Endothelial cell of umbilical vein (primary cell): ENCODE results near the gene SH2D3C. TPM values are rescaled to one million over a fixed set of nuclear protein-coding genes. Genes with fewer than 3 reads are reported as not detected.

Experiments
- BruUV-seq: library from RNA; stranded (reverse); fragments of 400-500 nt; replicated peaks from 2 replicates; lab custom pipeline; 2021; lab: Mats Ljungman, UMichigan
- CTCF ChIA-PET: fragments of 300-600, 350-600 bp; sonication (Branson Sonifier 250); formaldehyde crosslinking; loops from one replicate; lab custom pipeline; 2021; ENCODE audit warnings: antibody characterized with exemption, inconsistent platforms; lab: Charles Lee
- POLR2A ChIA-PET: fragments of 300-600, 350-600 bp; sonication (Branson Sonifier 250); formaldehyde crosslinking; loops from one replicate; lab custom pipeline; 2021; ENCODE audit warnings: antibody characterized with exemption, inconsistent platforms; lab: Charles Lee
- DNase-seq: peaks from one replicate; pipeline ENCODE4 v3.0.0-alpha.2; 2011; ENCODE audit warnings: low read depth, low spot score
- FAIRE-seq: peaks from 2 replicates; lab custom pipeline; 2011; peaks lifted over from hg19 to GRCh38; lab: Jason Lieb, UNC
- H2AFZ ChIP-seq: 2 replicates; pipeline ENCODE4 v1.6.0; 2012; ENCODE audit warnings: low read depth, low read length, control low read depth, inconsistent platforms
- H3K27ac ChIP-seq: 2 replicates; pipeline ENCODE4 v1.5.1; 2011; ENCODE audit warnings: low read depth, mild to moderate bottlenecking, control low read depth, low read length, moderate library complexity; ENCODE audit not compliant: insufficient read depth
- H3K27me3 ChIP-seq, 2 experiments: 2 replicates each; pipeline versions ENCODE4 v1.6.0 to v1.6.1; 2011; ENCODE audit warnings: low read length in 2 of 2, mixed read lengths in 1 of 2; ENCODE audit not compliant: control insufficient read depth in 2 of 2, insufficient read depth in 2 of 2
- H3K36me3 ChIP-seq, 2 experiments: 2 replicates in 1 of 2; 3 replicates in 1 of 2; pipeline ENCODE4 v1.5.1; 2011; ENCODE audit warnings: low read length in 2 of 2, mild to moderate bottlenecking in 1 of 2, moderate library complexity in 1 of 2; ENCODE audit not compliant: control insufficient read depth in 2 of 2, insufficient read depth in 2 of 2; ENCODE audit errors: extremely low read depth in 1 of 2
- H3K4me1 ChIP-seq: 3 replicates; pipeline ENCODE4 v1.5.1; 2011; ENCODE audit warnings: mild to moderate bottlenecking, low read length; ENCODE audit not compliant: control insufficient read depth, insufficient read depth; ENCODE audit errors: extremely low read depth
- H3K4me2 ChIP-seq: 2 replicates; pipeline ENCODE4 v1.6.1; 2011; ENCODE audit warnings: low read length, control low read depth, mixed read lengths; ENCODE audit not compliant: insufficient read depth
- H3K4me3 ChIP-seq, 3 experiments: fragments of 200-600 bp in 1 of 3; sonication (generic), shearing (Covaris generic) in 1 of 3; replicated peaks in 1 of 3; 2 replicates each; pipeline ENCODE4 v1.5.1; 2011 to 2016; ENCODE audit warnings: control low read depth in 3 of 3, low read length in 3 of 3, mild to moderate bottlenecking in 2 of 3, inconsistent platforms in 1 of 3, low read depth in 1 of 3, moderate library complexity in 1 of 3; ENCODE audit not compliant: insufficient read depth in 1 of 3
- H3K79me2 ChIP-seq: 2 replicates; pipeline ENCODE4 v1.6.0; 2012; ENCODE audit warnings: low read length, inconsistent platforms; ENCODE audit not compliant: control insufficient read depth, insufficient read depth
- H3K9ac ChIP-seq: replicated peaks from 2 replicates; pipeline ENCODE3; 2011; ENCODE audit warnings: low read length, control low read depth; ENCODE audit not compliant: insufficient read depth; ENCODE audit errors: extremely low read depth
- H3K9me1 ChIP-seq: replicated peaks from 3 replicates; pipeline ENCODE4 v1.6.0; 2011; ENCODE audit warnings: mild to moderate bottlenecking, low read length; ENCODE audit not compliant: control insufficient read depth, insufficient read depth; ENCODE audit errors: extremely low read depth
- H3K9me3 ChIP-seq: replicated peaks from 2 replicates; pipeline ENCODE4 v1.5.1; 2012; ENCODE audit warnings: low read length, inconsistent platforms; ENCODE audit not compliant: control insufficient read depth, insufficient read depth
- H4K20me1 ChIP-seq: replicated peaks from 2 replicates; pipeline ENCODE3; 2011; ENCODE audit warnings: mild to moderate bottlenecking, low read length; ENCODE audit not compliant: control insufficient read depth, insufficient read depth; ENCODE audit errors: extremely low read depth
- EZH2 ChIP-seq: IDR thresholded peaks from 2 replicates; pipeline ENCODE4 v1.6.1; 2012; ENCODE audit warnings: borderline replicate concordance, low read depth, mild to moderate bottlenecking, moderate library complexity, low read length, inconsistent platforms; ENCODE audit not compliant: severe bottlenecking
- FOS ChIP-seq: IDR thresholded peaks from 2 replicates; pipeline ENCODE4 v1.6.1; 2011; ENCODE audit warnings: mild to moderate bottlenecking, low read length, moderate library complexity, borderline replicate concordance; ENCODE audit not compliant: insufficient read depth
- GATA2 ChIP-seq: IDR thresholded peaks from 2 replicates; pipeline ENCODE4 v1.7.0; 2011; ENCODE audit warnings: low read depth, mild to moderate bottlenecking, moderate library complexity, mixed read lengths, low read length; ENCODE audit not compliant: insufficient read length, insufficient read depth
- JUN ChIP-seq: IDR thresholded peaks from 2 replicates; pipeline ENCODE4 v1.6.1; 2011; ENCODE audit warnings: borderline replicate concordance, low read depth; ENCODE audit not compliant: insufficient read length, insufficient read depth
- MYC ChIP-seq: IDR thresholded peaks from one replicate; pipeline ENCODE4 v1.6.1; 2011; ENCODE audit warnings: mild to moderate bottlenecking, low read depth, low read length
- POLR2A ChIP-seq: IDR thresholded peaks from 2 replicates; pipeline ENCODE4 v1.6.1; 2012; ENCODE audit warnings: low read depth, mild to moderate bottlenecking, control low read depth, low read length
- POLR2AphosphoS5 ChIP-seq: IDR thresholded peaks from 2 replicates; pipeline ENCODE4 v1.6.1; 2012; ENCODE audit warnings: low read depth, mild to moderate bottlenecking, control low read depth, low read length, moderate library complexity; ENCODE audit not compliant: insufficient read depth
- dilution Hi-C: fragments of 300-500 bp; cut with MboI; formaldehyde crosslinking; loops from one replicate; pipeline ENCODE4 v1.15.0; 2019; ENCODE audit warnings: low sequenced_read_pairs; ENCODE audit not compliant: extremely low pct_ligation_motif_present
- intact Hi-C: fragments of 100-400 bp; cut with micrococcal nuclease; formaldehyde crosslinking; loops from one replicate; pipeline ENCODE4 v1.10.0; 2022
- polyA plus RNA-seq, 4 experiments: library from polyadenylated mRNA; depleted of rRNA in 3 of 4; stranded (reverse) in 3 of 4; unstranded in 1 of 4; fragments of >200 nt; gene quantifications; 2 replicates each; pipeline versions ENCODE4 v1.2.1 to v1.2.3, GENCODE V29; 2011 to 2012; ENCODE audit warnings: missing spikeins in 1 of 4
- total RNA-seq: library from RNA; stranded (reverse); gene quantifications from 2 replicates; pipeline ENCODE4 v1.2.3, GENCODE V29; 2021
- TF ChIP-seq, protein P1 (sequence below), 2 donors: IDR thresholded peaks; 1 replicate in 1 of 2; 2 replicates in 1 of 2; pipeline ENCODE4 v1.5.1; 2011; ENCODE audit warnings: low read length in 2 of 2, mild to moderate bottlenecking in 2 of 2, moderate library complexity in 2 of 2, control low read depth in 1 of 2, inconsistent platforms in 1 of 2, low read depth in 1 of 2; ENCODE audit not compliant: insufficient read depth in 1 of 2; ENCODE audit errors: extremely low read depth in 1 of 2
- TF ChIP-seq, protein P2 (sequence below): IDR thresholded peaks from 2 replicates; pipeline ENCODE4 v1.6.1; 2011; ENCODE audit not compliant: insufficient read depth, insufficient read length

SH2D3C gene
- total and polyA plus RNA-seq, 2 donors (not counting 3 experiments of a cell fraction or from before 2014, with no cell fraction given), result 95.0 to 173 TPM

DNA sequence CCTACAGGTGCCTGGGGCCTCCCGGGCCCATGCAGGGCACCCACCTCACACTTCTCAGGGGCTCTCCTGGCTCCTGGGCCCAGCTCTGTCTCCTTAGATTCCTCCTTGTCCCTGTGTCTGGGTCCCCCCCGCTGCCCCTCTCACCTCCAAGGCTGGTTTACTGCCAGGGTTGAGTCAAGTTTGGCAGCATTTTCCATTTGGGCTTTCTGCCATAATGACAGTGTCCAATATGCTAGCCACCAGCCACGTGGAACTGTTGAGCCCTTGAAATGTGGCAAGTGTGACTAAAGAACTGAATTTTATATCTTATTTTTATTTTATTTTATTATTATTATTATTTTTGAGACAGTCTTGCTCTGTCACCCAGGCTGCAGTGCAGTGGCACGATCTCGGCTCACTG is 60.7 kb downstream of the SH2D3C start:
- H3K27me3 ChIP-seq, result no peaks in the 10 kb centered on the region
- peaks cover 5% of the 10 kb centered on the region for H3K4me1 ChIP-seq
- no peaks in the 10 kb centered on the region for H3K9me1 ChIP-seq
- H3K4me3 ChIP-seq, result no peak overlapping the region
- H3K79me2 ChIP-seq, result peaks cover 5% of the 10 kb centered on the region
- DNase-seq (no peak), FAIRE-seq (no peak)
- H3K27ac ChIP-seq, result no peak overlapping the region
- BruUV-seq, result no TSS peak
- dilution Hi-C loops, result no loop called here
- no peak overlapping the region for H3K9ac ChIP-seq
- no peaks in the 10 kb centered on the region for H3K36me3 ChIP-seq
- TF ChIP-seq POLR2AphosphoS5 (no peak), MYC (no peak), GATA2 (no peak), EZH2 (no peak), JUN (no peak), FOS (no peak), POLR2A (no peak)
- TF ChIP-seq, protein P1, sequence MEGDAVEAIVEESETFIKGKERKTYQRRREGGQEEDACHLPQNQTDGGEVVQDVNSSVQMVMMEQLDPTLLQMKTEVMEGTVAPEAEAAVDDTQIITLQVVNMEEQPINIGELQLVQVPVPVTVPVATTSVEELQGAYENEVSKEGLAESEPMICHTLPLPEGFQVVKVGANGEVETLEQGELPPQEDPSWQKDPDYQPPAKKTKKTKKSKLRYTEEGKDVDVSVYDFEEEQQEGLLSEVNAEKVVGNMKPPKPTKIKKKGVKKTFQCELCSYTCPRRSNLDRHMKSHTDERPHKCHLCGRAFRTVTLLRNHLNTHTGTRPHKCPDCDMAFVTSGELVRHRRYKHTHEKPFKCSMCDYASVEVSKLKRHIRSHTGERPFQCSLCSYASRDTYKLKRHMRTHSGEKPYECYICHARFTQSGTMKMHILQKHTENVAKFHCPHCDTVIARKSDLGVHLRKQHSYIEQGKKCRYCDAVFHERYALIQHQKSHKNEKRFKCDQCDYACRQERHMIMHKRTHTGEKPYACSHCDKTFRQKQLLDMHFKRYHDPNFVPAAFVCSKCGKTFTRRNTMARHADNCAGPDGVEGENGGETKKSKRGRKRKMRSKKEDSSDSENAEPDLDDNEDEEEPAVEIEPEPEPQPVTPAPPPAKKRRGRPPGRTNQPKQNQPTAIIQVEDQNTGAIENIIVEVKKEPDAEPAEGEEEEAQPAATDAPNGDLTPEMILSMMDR (IDR thresholded peaks at IDR 0.05; ENCODE audit: extremely low read depth in 1 of 2, insufficient read depth in 1 of 2, low read depth in 1 of 2, low read length in 2 of 2), result no peak
- TF ChIP-seq, protein P2, sequence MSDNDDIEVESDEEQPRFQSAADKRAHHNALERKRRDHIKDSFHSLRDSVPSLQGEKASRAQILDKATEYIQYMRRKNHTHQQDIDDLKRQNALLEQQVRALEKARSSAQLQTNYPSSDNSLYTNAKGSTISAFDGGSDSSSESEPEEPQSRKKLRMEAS, result no peak
- no peak overlapping the region for H3K4me2 ChIP-seq
- no peaks in the 10 kb centered on the region for H3K9me3 ChIP-seq
- no peaks in the 10 kb centered on the region for H4K20me1 ChIP-seq
- CTCF ChIA-PET, result no interaction called here
- intact Hi-C loops, result loop anchor here (5.0 kb wide), 2 partner anchors 105 to 490 kb away; partner anchors contain the start of gene STXBP1
- POLR2A ChIA-PET, result no interaction called here
- no peak overlapping the region for H2AFZ ChIP-seq
